ENCODE data around the gene MPRIP. TPM values are rescaled to one million over a fixed set of nuclear protein-coding genes. Genes with fewer than 3 reads are reported as not detected.
"Not testable (repeated sequence)": the region's sequence is repeated elsewhere in the genome, so short reads cannot be mapped to it uniquely, and the experiment has no call there.

MPRIP gene
- total RNA-seq, 1 experiment from 2014 or later, result 132 TPM

DNA sequence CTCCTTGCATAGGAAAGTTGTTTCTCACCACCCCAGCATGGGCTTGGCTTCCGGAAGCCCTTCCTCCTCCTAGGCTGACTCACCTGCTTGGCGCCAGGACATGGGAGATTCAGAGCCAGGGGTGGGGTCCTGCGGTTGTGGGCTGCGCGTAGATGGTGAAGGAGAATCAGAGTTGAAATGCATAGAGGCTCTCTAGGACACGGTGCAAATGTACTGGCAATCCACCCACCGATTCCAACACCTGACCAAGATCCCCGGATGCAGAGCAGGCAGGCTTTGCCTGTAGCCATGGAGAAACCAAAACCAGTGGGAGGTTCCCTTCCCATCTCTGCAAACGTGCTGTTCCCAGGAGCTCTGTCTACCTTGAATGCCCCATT is 27.5 kb upstream of the MPRIP start:
- H3K4me2 ChIP-seq (ENCODE audit: insufficient read depth, insufficient read length, low read length), result not testable (repeated sequence)

More for the DNA sequence above, 27.5 kb upstream of the MPRIP start:
- WGBS (ENCODE audit: extremely low coverage, insufficient read length, low lambda C conversion rate), result no CpG with 5 or more reads among the region's 9 CpGs
- not testable (repeated sequence) for H3K9me3 ChIP-seq (ENCODE audit: control insufficient read depth, low read depth, low read length); H3T11ph ChIP-seq (ENCODE audit: low read length); H4K20me1 ChIP-seq (ENCODE audit: control insufficient read depth, insufficient read depth, insufficient read length); H3K9me3 Mint-ChIP-seq; H3K36me3 Mint-ChIP-seq (ENCODE audit: insufficient read depth in 1 of 3, low read depth in 3 of 3); H3K4me1 ChIP-seq (ENCODE audit: insufficient read depth, low read length); H3K27ac ChIP-seq (ENCODE audit: insufficient read length, low read depth, low read length); H3K27me3 ChIP-seq (ENCODE audit: insufficient read depth, low read length); H4K91ac ChIP-seq (ENCODE audit: insufficient read length, low read depth, low read length); H2BK20ac ChIP-seq (ENCODE audit: low read depth, low read length, poor library complexity, severe bottlenecking); H2AK5ac ChIP-seq (ENCODE audit: insufficient read length, low read length); H3K27ac Mint-ChIP-seq; H2AFZ ChIP-seq (ENCODE audit: low read length); H3K9ac ChIP-seq (ENCODE audit: extremely low read depth, insufficient read length, low read length); H2BK15ac ChIP-seq (ENCODE audit: low read depth, low read length); H2BK5ac ChIP-seq (ENCODE audit: insufficient read length, low read length); H2BK12ac ChIP-seq (ENCODE audit: insufficient read length, low read depth, low read length); H4K5ac ChIP-seq (ENCODE audit: insufficient read length, low read depth, low read length); H3K18ac ChIP-seq (ENCODE audit: insufficient read length, low read depth, low read length); H3K14ac ChIP-seq (ENCODE audit: insufficient read depth, low read length); H3K79me2 ChIP-seq (ENCODE audit: insufficient read depth, low read length); H2BK120ac ChIP-seq (ENCODE audit: low read depth, low read length, poor library complexity, severe bottlenecking); H3K23ac ChIP-seq (ENCODE audit: insufficient read length, low read depth, low read length); H3K23me2 ChIP-seq (ENCODE audit: insufficient read length, low read depth, low read length, poor library complexity, severe bottlenecking); H3K27me3 Mint-ChIP-seq (ENCODE audit: low read depth); H3K56ac ChIP-seq (ENCODE audit: insufficient read length, low read depth, low read length); H4K8ac ChIP-seq (replicated peaks; ENCODE audit: insufficient read length, low read depth, low read length); H3K4ac ChIP-seq (ENCODE audit: low read depth, low read length); H3K4me3 Mint-ChIP-seq; DNase-seq; H3K79me1 ChIP-seq (ENCODE audit: insufficient read depth, low read depth, low read length, poor library complexity, severe bottlenecking); H3K4me1 Mint-ChIP-seq

All from H9 (cell line).